ENCODE data around the gene FAR2. TPM values are rescaled to one million over a fixed set of nuclear protein-coding genes. Genes with fewer than 3 reads are reported as not detected.

Gene FAR2
- total RNA-seq, result 11.0 and 21.4 TPM in 2 replicates

GRCh38 chr12:29148911-29149690 lies at the start of gene FAR2:
Gene FAR2, plus strand, starts transcription at chr12:29149278. Its CDS starts 121,172 bp downstream, at chr12:29270450.

DNA sequence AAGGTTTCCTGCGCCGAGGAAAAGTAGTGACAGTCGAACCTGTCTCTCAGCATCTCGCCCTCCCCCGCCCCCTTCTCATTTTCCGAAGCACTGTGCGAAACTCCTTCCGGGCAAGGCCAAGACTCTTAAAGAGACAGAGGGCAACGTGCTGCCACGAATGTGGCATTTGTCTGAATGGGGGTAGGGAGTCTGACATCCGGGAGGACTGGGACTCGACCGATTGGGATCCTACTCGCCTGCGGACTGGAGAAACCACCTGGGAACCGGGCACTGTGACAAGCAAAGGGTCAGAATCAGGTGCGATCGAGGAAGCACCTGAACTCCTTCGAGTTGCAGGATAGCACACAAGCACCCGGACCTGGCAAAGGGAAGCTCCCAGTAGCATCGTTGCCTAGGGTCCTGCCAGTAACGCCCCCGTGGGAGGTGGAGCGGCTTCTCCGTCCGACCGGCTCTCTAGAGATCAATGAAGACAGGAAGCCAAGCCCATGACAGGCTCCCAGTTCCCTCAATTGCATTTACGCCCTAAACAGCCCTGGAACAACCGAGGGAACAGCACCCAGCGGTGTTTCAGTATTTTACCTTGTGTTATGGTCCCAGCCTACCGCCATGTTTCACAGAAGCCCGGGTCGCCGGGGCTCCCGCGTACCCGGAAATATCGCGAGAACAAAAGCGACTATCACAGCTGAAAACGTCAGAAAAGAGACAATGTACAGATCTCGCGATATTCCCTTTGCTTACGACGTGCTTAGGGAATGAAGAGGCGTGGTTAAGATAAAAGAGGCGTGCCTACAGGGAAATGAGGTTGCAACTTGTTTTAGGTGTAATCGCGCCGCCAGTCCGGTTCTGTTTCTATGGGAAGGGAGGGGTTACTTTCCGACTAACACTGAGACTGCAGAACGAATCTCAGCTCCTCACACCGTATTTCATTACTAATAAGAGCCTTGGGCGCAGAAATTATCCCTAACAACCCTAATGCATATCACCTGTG lies 231.8 kb downstream of the FAR2 start, which contains the start of gene ERGIC2:
Gene ERGIC2, minus strand, starts transcription at position 637 of the 988 bp plus-strand sequence. CDS start 9,539 bp downstream, outside the sequence.

Other genes with a start within 250 kb of the FAR2 start
- 75.4 and 93.4 TPM in 2 replicates for gene ERGIC2, start 231.9 kb downstream of the FAR2 start, total RNA-seq